Ishikawa (cell line): ENCODE data around the gene POLD3.

Experiments
- CEBPB ChIP-seq: IDR thresholded peaks from 2 replicates; pipeline ENCODE4 v1.6.1; 2012
- CREB1 ChIP-seq: IDR thresholded peaks from 2 replicates; pipeline ENCODE4 v1.6.1; 2012; ENCODE audit warnings: low read depth
- EGR1 ChIP-seq: IDR thresholded peaks from 2 replicates; pipeline ENCODE4 v1.6.1; 2012
- EP300 ChIP-seq: IDR thresholded peaks from 2 replicates; pipeline ENCODE4 v1.6.1; 2012; ENCODE audit warnings: borderline replicate concordance
- FOXM1 ChIP-seq: IDR thresholded peaks from 2 replicates; pipeline ENCODE4 v1.6.1; 2012; ENCODE audit warnings: low read depth, borderline replicate concordance
- NFIC ChIP-seq: IDR thresholded peaks from 2 replicates; pipeline ENCODE4 v1.6.1; 2012
- RAD21 ChIP-seq: IDR thresholded peaks from 2 replicates; pipeline ENCODE4 v1.6.1; 2012; ENCODE audit warnings: low read depth
- REST ChIP-seq: IDR thresholded peaks from 2 replicates; pipeline ENCODE4 v1.6.1; 2012; ENCODE audit warnings: low read depth, mild to moderate bottlenecking
- TAF1 ChIP-seq: IDR thresholded peaks from 2 replicates; pipeline ENCODE4 v1.6.1; 2012; ENCODE audit warnings: low read depth, mild to moderate bottlenecking
- TCF12 ChIP-seq: IDR thresholded peaks from 2 replicates; pipeline ENCODE4 v1.6.1; 2012; ENCODE audit warnings: low read depth
- TEAD4 ChIP-seq: IDR thresholded peaks from 2 replicates; pipeline ENCODE4 v1.6.1; 2012
- USF1 ChIP-seq: IDR thresholded peaks from 2 replicates; pipeline ENCODE4 v1.6.1; 2012
- YY1 ChIP-seq: IDR thresholded peaks from 2 replicates; pipeline ENCODE4 v1.6.1; 2012; ENCODE audit warnings: low read depth
- ZBTB7A ChIP-seq: IDR thresholded peaks from 2 replicates; pipeline ENCODE4 v1.6.1; 2012; ENCODE audit warnings: low read depth
- TF ChIP-seq, protein P1 (sequence below): IDR thresholded peaks from 2 replicates; pipeline ENCODE4 v1.6.1; 2012

POLD3 gene

DNA sequence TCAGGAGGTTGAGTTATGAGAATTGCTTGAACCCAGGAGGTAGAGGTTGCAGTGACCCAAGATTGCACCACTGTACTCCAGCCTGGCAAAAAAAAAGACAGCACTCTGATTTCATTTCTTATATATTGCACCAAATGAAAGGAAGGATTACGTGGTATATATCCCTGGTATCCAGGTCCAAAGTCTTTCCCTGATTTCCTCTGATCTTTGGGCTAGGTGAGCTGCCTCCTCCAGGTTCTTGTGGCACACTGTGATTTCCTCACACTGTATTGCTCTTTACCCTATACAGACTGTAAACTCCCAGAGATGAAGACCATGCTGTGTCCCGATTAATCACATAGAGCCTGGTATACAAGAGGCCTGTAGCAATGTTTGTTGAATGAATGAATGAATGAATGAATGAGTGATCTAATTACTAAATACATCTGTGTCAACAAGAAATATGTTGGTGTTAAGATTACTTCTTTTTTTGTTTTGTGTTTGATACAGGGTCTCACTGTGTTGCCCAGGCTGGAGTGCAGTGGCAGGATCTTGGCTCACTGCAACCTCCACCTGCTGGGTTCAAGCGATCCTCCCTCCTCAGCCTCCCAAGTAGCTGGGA lies 9.3 kb upstream of the POLD3 start:
- TF ChIP-seq TCF12, result no peak
- no peak for TF ChIP-seq EP300
- no peak for TF ChIP-seq TEAD4
- TF ChIP-seq NFIC, result no peak
- TF ChIP-seq CREB1, result no peak
- TF ChIP-seq RAD21, result no peak
- TF ChIP-seq CEBPB, result no peak
- no peak for TF ChIP-seq TAF1
- no peak for TF ChIP-seq EGR1

GRCh38 chr11:74592063-74592440 lies 330 bp upstream of the POLD3 start:
- no peak for TF ChIP-seq REST
- TF ChIP-seq FOXM1, result no peak
- no peak for TF ChIP-seq TCF12
- no peak for TF ChIP-seq EP300
- no peak for TF ChIP-seq NFIC
- TF ChIP-seq, protein P1, sequence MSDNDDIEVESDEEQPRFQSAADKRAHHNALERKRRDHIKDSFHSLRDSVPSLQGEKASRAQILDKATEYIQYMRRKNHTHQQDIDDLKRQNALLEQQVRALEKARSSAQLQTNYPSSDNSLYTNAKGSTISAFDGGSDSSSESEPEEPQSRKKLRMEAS, result no peak
- no peak for TF ChIP-seq TAF1
- TF ChIP-seq RAD21, result no peak
- no peak for TF ChIP-seq EGR1
- no peak for TF ChIP-seq YY1
- no peak for TF ChIP-seq ZBTB7A
- TF ChIP-seq USF1, result no peak
- TF ChIP-seq CREB1, result no peak
- no peak for TF ChIP-seq TEAD4

GRCh38 chr11:74593463-74593862 lies 1.1 kb downstream of the POLD3 start:
- TF ChIP-seq REST, result no peak
- TF ChIP-seq, protein P1, result no peak

DNA sequence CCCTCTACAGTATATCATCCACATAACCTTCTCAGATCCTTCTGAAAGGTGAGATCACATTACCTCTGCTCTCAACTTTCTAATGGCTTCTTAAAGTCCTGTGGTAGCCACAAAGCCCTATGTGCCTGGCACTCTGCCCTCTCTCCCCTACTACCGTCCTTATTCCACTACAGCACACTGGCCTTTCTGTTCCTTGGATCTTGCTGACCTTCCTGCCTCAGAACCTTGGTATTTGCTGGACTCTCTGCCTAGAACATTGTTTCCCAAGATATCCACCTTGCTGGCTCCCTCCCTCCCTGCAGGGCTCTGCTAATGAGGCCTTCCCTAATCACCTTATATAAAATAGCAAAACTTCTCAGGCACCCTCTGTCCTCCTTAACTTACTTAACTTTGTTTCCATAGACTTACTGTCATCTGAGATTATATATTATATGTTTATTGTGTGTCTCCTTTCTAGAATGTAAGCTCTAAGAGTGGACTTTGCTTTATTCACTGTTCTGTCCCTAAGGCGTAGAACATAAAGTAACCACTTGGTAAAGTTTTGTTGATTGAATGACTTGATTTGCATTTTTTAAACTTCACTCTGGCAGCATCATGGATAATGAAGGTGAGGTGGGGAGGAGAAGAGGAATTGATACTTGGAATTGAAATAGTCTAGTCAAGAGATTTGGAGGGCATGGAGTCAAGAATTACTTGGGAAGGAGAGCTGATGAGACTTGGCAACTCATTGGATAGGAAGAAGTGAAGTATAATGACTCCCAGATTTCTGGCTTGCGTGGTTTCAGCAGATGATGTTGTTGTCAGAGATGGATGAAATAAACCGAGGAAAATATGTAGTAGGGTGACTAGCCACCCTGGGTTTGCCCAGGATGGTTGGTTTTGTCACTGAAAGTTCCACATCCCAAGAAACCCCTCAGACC lies 10.5 kb downstream of the POLD3 start:
- no peak for TF ChIP-seq CREB1
- TF ChIP-seq TAF1, result no peak
- TF ChIP-seq FOXM1, result no peak
- no peak for TF ChIP-seq TCF12
- TF ChIP-seq ZBTB7A, result no peak
- no peak for TF ChIP-seq USF1
- TF ChIP-seq EP300, result no peak
- TF ChIP-seq YY1, result no peak
- no peak for TF ChIP-seq NFIC
- TF ChIP-seq, protein P1, result no peak
- no peak for TF ChIP-seq EGR1
- TF ChIP-seq REST, result no peak
- TF ChIP-seq RAD21, result no peak
- no peak for TF ChIP-seq CEBPB
- TF ChIP-seq TEAD4, result no peak
